Mononuclear cell (primary cell): ENCODE results near the gene HEBP1. TPM values are rescaled to one million over a fixed set of nuclear protein-coding genes. Genes with fewer than 3 reads are reported as not detected.

Source experiments
- H3K27me3 ChIP-seq: 2 replicates; pipeline ENCODE4 v1.6.0; 2011; ENCODE audit warnings: low read length, control low read depth; ENCODE audit not compliant: insufficient read depth
- H3K4me1 ChIP-seq: 2 replicates; pipeline ENCODE4 v1.5.1; 2011; ENCODE audit warnings: mild to moderate bottlenecking, low read length, control low read depth; ENCODE audit not compliant: insufficient read depth
- H3K4me3 ChIP-seq: 2 replicates; pipeline ENCODE4 v1.5.1; 2011; ENCODE audit warnings: mild to moderate bottlenecking, low read length, moderate library complexity
- H3K9me3 ChIP-seq: 2 replicates; pipeline ENCODE4 v1.5.1; 2011; ENCODE audit warnings: low read depth, mild to moderate bottlenecking, control low read depth, low read length
- total RNA-seq: library from RNA; depleted of rRNA; stranded (reverse); fragments of >200 nt; gene quantifications from one replicate; pipeline ENCODE4 v1.2.3, GENCODE V29; 2012

The HEBP1 gene
- total RNA-seq, 1 donor = 4.3 TPM

- no peaks in the 10 kb centered on the region for H3K4me1 ChIP-seq
- no peak overlapping the region for H3K4me3 ChIP-seq
- no peaks in the 10 kb centered on the region for H3K9me3 ChIP-seq
- no peaks in the 10 kb centered on the region for H3K27me3 ChIP-seq
Observed at GRCh38 chr12:12933742-12934141, 66.3 kb downstream of the HEBP1 start.

DNA sequence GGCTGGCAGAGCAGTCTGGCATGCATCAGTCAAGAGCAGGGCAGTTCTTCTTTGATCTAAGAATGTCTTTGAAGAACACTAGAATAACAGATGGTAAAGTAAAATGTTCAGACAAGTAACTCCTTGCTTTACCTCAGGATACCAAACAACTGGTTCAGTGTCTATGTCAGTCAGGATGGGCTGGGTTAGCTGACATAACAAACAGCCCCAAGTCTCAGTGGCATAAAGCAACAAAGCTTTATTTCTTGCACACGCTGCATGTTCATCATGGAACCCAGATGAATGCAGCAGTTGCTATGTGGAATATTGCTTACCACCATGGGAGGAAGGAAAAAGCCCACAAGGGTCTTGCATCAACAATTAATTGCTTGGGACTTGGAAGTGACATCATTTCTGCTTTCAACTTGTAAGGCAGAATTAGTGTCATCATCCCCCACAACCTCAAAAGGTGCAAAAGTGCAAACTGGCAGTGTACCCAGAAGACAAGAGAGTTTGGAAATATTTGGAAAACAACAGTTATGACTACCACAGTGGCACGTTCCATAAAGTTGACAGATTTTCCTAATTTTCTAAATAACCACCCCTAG is 69.3 kb downstream of the HEBP1 start:
- H3K27me3 ChIP-seq = no peaks in the 10 kb centered on the region
- H3K4me3 ChIP-seq = no peak overlapping the region
- H3K4me1 ChIP-seq = no peaks in the 10 kb centered on the region
- no peaks in the 10 kb centered on the region for H3K9me3 ChIP-seq

- Histone ChIP-seq H3K4me1 (no peaks in the 10 kb centered on the region), H3K9me3 (no peaks in the 10 kb centered on the region), H3K4me3 (no peak overlapping the region), H3K27me3 (no peaks in the 10 kb centered on the region)
Observed at GRCh38 chr12:12929696-12930095, 70.4 kb downstream of the HEBP1 start.

GRCh38 chr12:12927211-12928079 is 72.6 kb downstream of the HEBP1 start:
- Histone ChIP-seq H3K9me3 (no peaks in the 10 kb centered on the region), H3K27me3 (no peaks in the 10 kb centered on the region), H3K4me3 (no peak overlapping the region), H3K4me1 (no peaks in the 10 kb centered on the region)

DNA sequence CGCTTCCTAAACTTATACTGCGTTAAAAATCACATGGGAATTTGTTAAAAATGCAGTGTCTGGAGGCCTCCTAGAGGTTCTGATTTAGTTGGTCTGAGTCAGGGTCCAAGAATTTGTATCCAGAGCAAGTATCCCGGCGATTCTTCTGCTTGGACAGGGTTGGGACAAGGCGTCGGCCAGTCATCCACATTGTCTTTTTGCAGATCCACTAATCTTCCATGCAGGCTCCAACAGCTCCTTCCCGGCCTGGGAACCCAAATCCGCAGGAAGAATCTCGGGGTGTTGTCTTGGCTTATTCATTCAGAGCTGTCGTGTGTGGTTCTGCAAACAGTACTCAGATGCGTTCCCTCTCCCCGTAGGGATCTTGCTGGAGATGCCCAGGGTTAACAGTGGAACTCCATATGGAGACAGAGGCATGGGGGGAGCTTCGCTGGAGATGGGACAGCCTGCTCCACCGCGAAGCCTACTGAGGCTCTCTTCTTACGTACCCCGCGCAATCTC is 73.4 kb downstream of the HEBP1 start:
- H3K9me3 ChIP-seq = no peaks in the 10 kb centered on the region
- H3K27me3 ChIP-seq = no peaks in the 10 kb centered on the region
- H3K4me1 ChIP-seq = no peaks in the 10 kb centered on the region
- H3K4me3 ChIP-seq = no peak overlapping the region

DNA sequence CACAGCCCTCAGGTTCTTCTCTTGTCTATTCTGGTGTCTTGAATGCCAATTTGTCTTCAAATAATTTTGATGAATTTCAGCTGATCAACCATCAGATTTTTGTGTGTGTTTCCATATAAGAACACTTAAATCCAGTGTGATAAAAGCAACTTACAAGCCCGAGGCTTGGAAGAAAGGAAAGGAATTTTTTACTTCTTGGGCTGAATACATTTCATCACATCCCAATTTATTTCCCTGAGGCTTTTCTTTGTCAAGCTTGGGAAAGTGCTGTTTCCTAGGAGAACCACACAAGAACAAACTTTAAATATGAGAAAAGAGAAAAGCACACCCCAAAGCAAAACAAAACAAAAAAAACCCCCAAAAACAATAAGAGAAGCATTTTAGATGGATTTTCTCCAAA is 74.7 kb downstream of the HEBP1 start:
- Histone ChIP-seq H3K4me1 (no peaks in the 10 kb centered on the region), H3K4me3 (no peak overlapping the region), H3K9me3 (no peaks in the 10 kb centered on the region), H3K27me3 (no peaks in the 10 kb centered on the region)

Other genes starting within 250 kb of the HEBP1 start
- 1.8 TPM for gene APOLD1, start 214.6 kb downstream of the HEBP1 start, total RNA-seq
- gene DDX47, start 186.9 kb downstream of the HEBP1 start, total RNA-seq = 188 TPM
- 1.6 TPM for gene GPRC5A, start 108.7 kb downstream of the HEBP1 start, total RNA-seq
- 0.31 TPM for gene GPRC5D, start 48.1 kb downstream of the HEBP1 start, total RNA-seq
- 3.9 TPM for gene FAM234B, start 44.1 kb upstream of the HEBP1 start, total RNA-seq
- gene GSG1, start 103.4 kb upstream of the HEBP1 start, total RNA-seq = not detected
- 16.6 TPM for gene EMP1, start 196.5 kb upstream of the HEBP1 start, total RNA-seq